H1 (cell line): ENCODE results near the gene KCTD15. TPM values are rescaled to one million over a fixed set of nuclear protein-coding genes. Genes with fewer than 3 reads are reported as not detected.

Experiments used
- CTCF ChIA-PET: fragments of 300-600 bp; sonication (Branson Sonifier 250); formaldehyde crosslinking; loops from one replicate; lab custom pipeline; 2021; ENCODE audit not compliant: partially characterized antibody; lab: Charles Lee
- POLR2A ChIA-PET: fragments of 300-600 bp; sonication (Branson Sonifier 250); formaldehyde crosslinking; loops from one replicate; lab custom pipeline; 2021; ENCODE audit warnings: inconsistent platforms; ENCODE audit not compliant: partially characterized antibody; lab: Charles Lee
- DNase-seq, 2 experiments: peaks; one replicate each; pipeline versions ENCODE4 v3.0.0 to v3.0.0-alpha.2; 2010 to 2022; ENCODE audit warnings: low spot score in 2 of 2, low read depth in 1 of 2, mixed read lengths in 1 of 2
- FAIRE-seq: peaks from 2 replicates; lab custom pipeline; 2011; peaks lifted over from hg19 to GRCh38; lab: Jason Lieb, UNC
- H2AFZ ChIP-seq: 2 replicates; pipeline ENCODE4 v1.8.1; 2012; ENCODE audit warnings: low read length, inconsistent platforms
- H2AK5ac ChIP-seq: 2 replicates; pipeline ENCODE4 v1.6.1; 2013; ENCODE audit warnings: low read depth, low read length
- H2BK120ac ChIP-seq: replicated peaks from 2 replicates; pipeline ENCODE3; 2013; ENCODE audit warnings: low read depth, low read length, inconsistent platforms
- H2BK12ac ChIP-seq: 2 replicates; pipeline ENCODE4 v1.6.1; 2013; ENCODE audit warnings: low read depth, low read length
- H2BK15ac ChIP-seq: 2 replicates; pipeline ENCODE4 v1.6.1; 2013; ENCODE audit warnings: low read length
- H2BK20ac ChIP-seq: 2 replicates; pipeline ENCODE4 v1.6.1; 2013; ENCODE audit warnings: low read length
- H2BK5ac ChIP-seq: 2 replicates; pipeline ENCODE4 v1.6.1; 2013; ENCODE audit warnings: low read depth, low read length
- H3K14ac ChIP-seq: 2 replicates; pipeline ENCODE4 v1.6.1; 2013; ENCODE audit warnings: inconsistent platforms; ENCODE audit not compliant: insufficient read length
- H3K18ac ChIP-seq: 2 replicates; pipeline ENCODE4 v1.6.1; 2013; ENCODE audit warnings: low read length; ENCODE audit errors: extremely low read depth
- H3K23ac ChIP-seq: 2 replicates; pipeline ENCODE4 v1.6.1; 2013; ENCODE audit warnings: inconsistent platforms; ENCODE audit not compliant: insufficient read length
- H3K23me2 ChIP-seq: 2 replicates; pipeline ENCODE4 v1.6.1; 2013; ENCODE audit warnings: low read depth, low read length
- H3K27ac ChIP-seq: 2 replicates; pipeline ENCODE4 v1.6.1; 2011; ENCODE audit warnings: low read depth, low read length, inconsistent platforms
- H3K27me3 ChIP-seq, 4 experiments: replicated peaks in 1 of 4; 1 replicate in 1 of 4; 2 replicates in 3 of 4; pipeline versions ENCODE4 v1.6.1 to v1.8.1; 2011 to 2013; ENCODE audit warnings: low read length in 3 of 4, mild to moderate bottlenecking in 3 of 4, inconsistent platforms in 2 of 4, mixed read lengths in 2 of 4, moderate library complexity in 1 of 4; ENCODE audit not compliant: control insufficient read depth in 3 of 4, insufficient read depth in 3 of 4; ENCODE audit errors: extremely low read depth in 1 of 4
- H3K36me3 ChIP-seq, 4 experiments: 2 replicates each; pipeline versions ENCODE4 v1.6.1 to v1.8.1; 2011 to 2013; ENCODE audit warnings: mild to moderate bottlenecking in 4 of 4, low read length in 3 of 4, moderate library complexity in 2 of 4, control low read depth in 1 of 4, inconsistent platforms in 1 of 4; ENCODE audit not compliant: insufficient read depth in 4 of 4, control insufficient read depth in 2 of 4
- H3K4ac ChIP-seq: replicated peaks from 2 replicates; pipeline ENCODE3; 2013; ENCODE audit warnings: low read length, low read depth, mixed read lengths, inconsistent platforms; ENCODE audit not compliant: insufficient read length
- H3K4me1 ChIP-seq, 4 experiments: replicated peaks in 1 of 4; 1 replicate in 1 of 4; 2 replicates in 3 of 4; pipeline versions ENCODE4 v1.6.1 to v1.8.1; 2011 to 2013; ENCODE audit warnings: low read length in 3 of 4, inconsistent platforms in 2 of 4, mixed read lengths in 1 of 4; ENCODE audit not compliant: insufficient read depth in 4 of 4, control insufficient read depth in 3 of 4
- H3K4me2 ChIP-seq, 2 experiments: 2 replicates each; pipeline versions ENCODE4 v1.6.1 to v1.8.1; 2011 to 2013; ENCODE audit warnings: low read depth in 2 of 2, low read length in 2 of 2, control low read depth in 1 of 2, inconsistent platforms in 1 of 2, mild to moderate bottlenecking in 1 of 2; ENCODE audit not compliant: insufficient read depth in 1 of 2
- H3K4me3 ChIP-seq, 4 experiments: fragments of 200-600, 300-600 bp in 1 of 4; sonication (generic), shearing (Covaris generic), sonication (Bioruptor Twin) in 1 of 4; 2 replicates each; pipeline versions ENCODE4 v1.5.1 to v1.8.1; 2011 to 2016; ENCODE audit warnings: low read length in 4 of 4, low read depth in 3 of 4, control low read depth in 2 of 4, inconsistent platforms in 2 of 4, mild to moderate bottlenecking in 2 of 4, mixed read lengths in 1 of 4, moderate library complexity in 1 of 4; ENCODE audit not compliant: insufficient read depth in 2 of 4; ENCODE audit errors: extremely low read depth in 1 of 4
- H3K56ac ChIP-seq: replicated peaks from 2 replicates; pipeline ENCODE3; 2013; ENCODE audit warnings: low read depth, mild to moderate bottlenecking, mixed read lengths, low read length, inconsistent platforms; ENCODE audit not compliant: insufficient read length
- H3K79me1 ChIP-seq: 2 replicates; pipeline ENCODE4 v1.6.1; 2013; ENCODE audit warnings: low read depth, low read length, control low read depth
- H3K79me2 ChIP-seq, 2 experiments: 2 replicates each; pipeline versions ENCODE4 v1.6.1 to v1.8.1; 2012 to 2013; ENCODE audit warnings: low read length in 2 of 2, mild to moderate bottlenecking in 2 of 2, inconsistent platforms in 1 of 2; ENCODE audit not compliant: insufficient read depth in 2 of 2, control insufficient read depth in 1 of 2
- H3K9ac ChIP-seq, 4 experiments: replicated peaks in 1 of 4; 1 replicate in 1 of 4; 2 replicates in 3 of 4; pipeline versions ENCODE4 v1.6.1 to v1.8.1; 2011 to 2013; ENCODE audit warnings: low read depth in 3 of 4, low read length in 3 of 4, control low read depth in 2 of 4, mild to moderate bottlenecking in 2 of 4, moderate library complexity in 2 of 4, inconsistent platforms in 1 of 4; ENCODE audit errors: extremely low read depth in 1 of 4
- H3K9me3 ChIP-seq, 2 experiments: 2 replicates each; pipeline versions ENCODE4 v1.6.1 to v1.8.1; 2012 to 2013; ENCODE audit warnings: mild to moderate bottlenecking in 2 of 2, moderate library complexity in 2 of 2, control low read depth in 1 of 2, inconsistent platforms in 1 of 2, low read depth in 1 of 2, low read length in 1 of 2, mixed read lengths in 1 of 2; ENCODE audit not compliant: insufficient read depth in 2 of 2
- H4K20me1 ChIP-seq, 2 experiments: replicated peaks in 1 of 2; 2 replicates each; pipeline versions ENCODE3 to v1.8.1; 2011 to 2013; ENCODE audit warnings: inconsistent platforms in 2 of 2, low read length in 2 of 2, mild to moderate bottlenecking in 1 of 2; ENCODE audit not compliant: insufficient read depth in 2 of 2, control insufficient read depth in 1 of 2
- H4K5ac ChIP-seq: 2 replicates; pipeline ENCODE4 v1.6.1; 2013; ENCODE audit warnings: low read length, low read depth, mixed read lengths, inconsistent platforms; ENCODE audit not compliant: insufficient read length
- H4K8ac ChIP-seq: 2 replicates; pipeline ENCODE4 v1.8.0; 2013; ENCODE audit warnings: mild to moderate bottlenecking, moderate library complexity, low read length, inconsistent platforms; ENCODE audit not compliant: insufficient read depth; ENCODE audit errors: extremely low read depth
- H4K91ac ChIP-seq: replicated peaks from 2 replicates; pipeline ENCODE3; 2013; ENCODE audit warnings: low read length, mixed read lengths, inconsistent platforms; ENCODE audit not compliant: insufficient read length
- ASH2L ChIP-seq: fragments of 200-600, 300-600 bp; sonication (generic); IDR thresholded peaks from one replicate; pipeline ENCODE4 v1.7.1; 2017; ENCODE audit warnings: low read length
- CTBP2 ChIP-seq: IDR thresholded peaks from 2 replicates; pipeline ENCODE4 v1.7.0; 2011; ENCODE audit warnings: borderline replicate concordance, mild to moderate bottlenecking, moderate library complexity, mixed read lengths, low read length; ENCODE audit not compliant: insufficient read depth, insufficient read length
- EGR1 ChIP-seq: IDR thresholded peaks from 2 replicates; pipeline ENCODE4 v1.6.1; 2011; ENCODE audit warnings: low read depth, low read length, borderline replicate concordance
- FOSL1 ChIP-seq: IDR thresholded peaks from 2 replicates; pipeline ENCODE4 v1.6.1; 2011; ENCODE audit warnings: mild to moderate bottlenecking, low read depth, low read length, moderate library complexity; ENCODE audit not compliant: insufficient read depth
- HDAC2 ChIP-seq, 2 experiments: fragments of 300-600 bp in 1 of 2; sonication (generic) in 1 of 2; IDR thresholded peaks; 2 replicates each; pipeline ENCODE4 v1.6.1; 2011 to 2012; ENCODE audit warnings: low read depth in 2 of 2, low read length in 2 of 2, mild to moderate bottlenecking in 2 of 2, moderate library complexity in 2 of 2, borderline replicate concordance in 1 of 2, inconsistent platforms in 1 of 2
- JUN ChIP-seq: IDR thresholded peaks from 2 replicates; pipeline ENCODE4 v1.6.1; 2011; ENCODE audit warnings: low read depth, mild to moderate bottlenecking, improper control_type of control experiment, low read length
- JUND ChIP-seq: IDR thresholded peaks from 2 replicates; pipeline ENCODE4 v1.6.1; 2011; ENCODE audit warnings: mild to moderate bottlenecking, improper control_type of control experiment, low read length
- KDM1A ChIP-seq: fragments of 200-600, 300-600 bp; sonication (generic); IDR thresholded peaks from 2 replicates; pipeline ENCODE4 v1.7.1; 2016; ENCODE audit warnings: mild to moderate bottlenecking, low read length, borderline replicate concordance
- MAFK ChIP-seq: IDR thresholded peaks from 2 replicates; pipeline ENCODE4 v1.6.1; 2012; ENCODE audit warnings: low read depth, mild to moderate bottlenecking, improper control_type of control experiment, low read length
- POU5F1 ChIP-seq: IDR thresholded peaks from 2 replicates; pipeline ENCODE4 v1.6.1; 2011; ENCODE audit warnings: low read depth, mild to moderate bottlenecking, low read length, moderate library complexity
- RFX5 ChIP-seq: IDR thresholded peaks from 2 replicates; pipeline ENCODE4 v1.6.1; 2011; ENCODE audit warnings: low read depth, low read length, improper control_type of control experiment, borderline replicate concordance
- SAP30 ChIP-seq: fragments of 300-600 bp; sonication (generic); IDR thresholded peaks from 2 replicates; pipeline ENCODE4 v1.7.1; 2012; ENCODE audit warnings: low read length, moderate library complexity, mild to moderate bottlenecking, inconsistent platforms; ENCODE audit not compliant: insufficient read depth, insufficient replicate concordance
- SIRT6 ChIP-seq: IDR thresholded peaks from one replicate; pipeline ENCODE4 v1.7.1; 2012; ENCODE audit warnings: low read length, inconsistent platforms
- SP1 ChIP-seq: IDR thresholded peaks from 2 replicates; pipeline ENCODE4 v1.6.1; 2011; ENCODE audit warnings: low read depth, low read length
- SP2 ChIP-seq: IDR thresholded peaks from 2 replicates; pipeline ENCODE4 v1.6.1; 2012; ENCODE audit warnings: mild to moderate bottlenecking, low read length, inconsistent platforms
- WGBS, 2 experiments: shearing (Covaris generic) in 1 of 2; methylation state at CpG; one replicate each; pipeline versions ENCODE4 v1.1.6 to v1.1.7; 2013 to 2015; ENCODE audit warnings: low lambda C conversion rate in 2 of 2, mixed read lengths in 2 of 2, inconsistent platforms in 1 of 2, low coverage in 1 of 2, missing lambda C conversion rate in 1 of 2; ENCODE audit not compliant: insufficient replicate concordance in 2 of 2, insufficient coverage in 1 of 2, insufficient read length in 1 of 2; ENCODE audit errors: extremely low coverage in 1 of 2, missing lambda C conversion rate in 1 of 2; 5-methylcytosine and 5-hydroxymethylcytosine counted together
- polyA plus RNA-seq, 7 experiments: library from polyadenylated mRNA; depleted of rRNA in 3 of 7; stranded (reverse) in 5 of 7; unstranded in 2 of 7; fragments of >200 nt in 5 of 7; fragments of 200-250 nt in 2 of 7; gene quantifications; 1 replicate in 5 of 7; 2 replicates in 1 of 7; 4 replicates in 1 of 7; pipeline versions ENCODE4 v1.2.1 to v1.2.3, GENCODE V29; 2011 to 2013; ENCODE audit warnings: missing spikeins in 2 of 7, mixed read lengths in 2 of 7
- total RNA-seq: library from RNA; stranded (reverse); fragmentation: NEBNext Ultra II Directional; extraction: Animal tissue kit (Norgen Biotek cat#: 25700); gene quantifications from 2 replicates; pipeline ENCODE4 v1.2.1, GENCODE V29; 2021

KCTD15 gene
- total and polyA plus RNA-seq, 2 of the 8 experiments (the other 6 are each of a cell fraction or from before 2014, with no cell fraction given) = 25.1 to 27.0 TPM

DNA sequence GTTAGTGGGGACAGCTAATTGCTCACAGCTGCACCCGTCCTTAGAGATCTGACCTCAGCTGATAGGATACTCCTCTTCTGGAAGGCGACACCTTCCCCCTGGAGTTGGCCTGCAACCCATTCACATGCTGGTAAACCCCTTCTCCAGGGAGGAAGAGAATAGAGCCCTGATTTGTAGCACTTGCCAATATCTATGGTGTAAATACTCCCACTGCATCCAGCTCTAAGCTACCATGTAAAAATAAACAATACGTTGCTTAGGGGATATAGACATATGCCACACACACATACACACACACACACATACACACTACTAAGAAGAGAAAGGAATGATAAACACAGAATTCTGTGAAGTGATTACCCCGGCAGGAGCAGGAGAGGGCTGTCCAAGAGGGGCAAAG, 49.4 kb upstream of the KCTD15 start:
- H4K91ac ChIP-seq = no peak overlapping the region
- no peak overlapping the region for H3K4ac ChIP-seq
- no peak overlapping the region for H3K4me2 ChIP-seq
- H3K27me3 ChIP-seq = no peaks in the 10 kb centered on the region; a peak in 1 of 7 replicates
- H3K56ac ChIP-seq = no peak overlapping the region
- no peak overlapping the region for H2BK120ac ChIP-seq
- DNase-seq (no peak), FAIRE-seq (no peak)
- H4K8ac ChIP-seq = no peak overlapping the region
- no peak overlapping the region for H3K9ac ChIP-seq
- H3K36me3 ChIP-seq = no peaks in the 10 kb centered on the region
- no peak overlapping the region for H2BK12ac ChIP-seq
- no peak overlapping the region for H2AK5ac ChIP-seq
- no peak overlapping the region for H2BK15ac ChIP-seq
- no peak overlapping the region for H3K14ac ChIP-seq
- H3K79me1 ChIP-seq = no peaks in the 10 kb centered on the region; the same call in 1 of the 2 replicates
- peaks cover 0 to 1% of the 10 kb centered on the region in 2 experiments for H4K20me1 ChIP-seq
- H3K18ac ChIP-seq = no peak overlapping the region
- ChIA-PET CTCF (interaction anchor here (0.6 to 1.2 kb wide), 2 partner anchors 48 to 620 kb away, joined by 3 read pairs; no protein-coding TSS in a partner anchor), POLR2A (interaction anchor here (1.2 kb wide), 1 partner anchor 11 kb away, joined by 3 read pairs; no protein-coding TSS in a partner anchor)
- H4K5ac ChIP-seq = no peak overlapping the region
- H2AFZ ChIP-seq = no peak overlapping the region
- H3K4me1 ChIP-seq = no peaks in the 10 kb centered on the region
- no peaks in the 10 kb centered on the region for H3K79me2 ChIP-seq
- no peak overlapping the region for H2BK20ac ChIP-seq
- no peaks in the 10 kb centered on the region for H3K9me3 ChIP-seq
- WGBS, 2 experiments = 70% methylated on average over 4 of the region's 4 CpGs; no CpG with 5 or more reads in 1 of the 2 experiments
- no peaks in the 10 kb centered on the region for H3K23me2 ChIP-seq
- no peak overlapping the region for H3K23ac ChIP-seq
- H3K27ac ChIP-seq = no peak overlapping the region
- no peak overlapping the region for H2BK5ac ChIP-seq
- H3K4me3 ChIP-seq = no peak overlapping the region
- TF ChIP-seq EGR1 = no peak
- no peak for TF ChIP-seq SIRT6
- no peak for TF ChIP-seq SAP30
- TF ChIP-seq KDM1A = no peak
- no peak for TF ChIP-seq HDAC2 (IDR thresholded peaks at IDR 0.05; ENCODE audit: borderline replicate concordance in 1 of 2, low read depth in 2 of 2, low read length in 2 of 2)
- TF ChIP-seq SP1 = no peak
- TF ChIP-seq POU5F1 = no peak
- TF ChIP-seq CTBP2 = no peak
- TF ChIP-seq MAFK = no peak
- TF ChIP-seq JUN = no peak
- TF ChIP-seq RFX5 = no peak
- TF ChIP-seq JUND = no peak
- TF ChIP-seq ASH2L = no peak
- TF ChIP-seq FOSL1 = no peak
- TF ChIP-seq SP2 = no peak
